ENCODE measurements around the gene CAMK1D. TPM values are rescaled to one million over a fixed set of nuclear protein-coding genes. Genes with fewer than 3 reads are reported as not detected.

Gene CAMK1D
- total RNA-seq, 6 experiments from 2014 or later, result 0.34 to 1.4 (median 0.43) TPM

DNA sequence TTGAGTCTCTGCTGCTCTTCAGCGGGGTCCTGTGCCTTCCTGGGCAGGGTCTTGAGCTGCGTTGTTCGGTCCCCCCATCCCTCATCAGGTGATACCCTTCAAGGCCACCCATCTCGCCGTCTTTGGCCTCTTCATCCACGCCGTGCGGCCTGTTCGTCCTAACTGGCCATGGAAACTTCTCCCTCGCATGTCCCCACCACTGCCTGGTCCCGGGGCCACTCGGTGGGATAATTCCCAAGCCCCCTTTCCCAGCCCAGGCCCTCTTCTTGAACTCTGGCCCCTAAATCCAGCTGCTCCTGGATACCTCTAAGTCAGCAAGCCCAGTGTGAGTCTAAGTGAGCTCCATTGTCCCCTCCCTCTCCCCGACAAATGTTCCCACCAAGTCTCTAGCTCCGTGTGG lies 74.5 kb downstream of the CAMK1D start:
- H3K27ac Mint-ChIP-seq, result no peak overlapping the region
- H3K9me3 Mint-ChIP-seq, result no peaks in the 10 kb centered on the region
- peaks cover 35% of the 10 kb centered on the region for H3K27me3 Mint-ChIP-seq (ENCODE audit: insufficient read depth)
- H3K4me1 Mint-ChIP-seq (ENCODE audit: low read depth), result peaks cover 13% of the 10 kb centered on the region
- H3K4me3 Mint-ChIP-seq, result no peak overlapping the region
- TF ChIP-seq, protein P1, sequence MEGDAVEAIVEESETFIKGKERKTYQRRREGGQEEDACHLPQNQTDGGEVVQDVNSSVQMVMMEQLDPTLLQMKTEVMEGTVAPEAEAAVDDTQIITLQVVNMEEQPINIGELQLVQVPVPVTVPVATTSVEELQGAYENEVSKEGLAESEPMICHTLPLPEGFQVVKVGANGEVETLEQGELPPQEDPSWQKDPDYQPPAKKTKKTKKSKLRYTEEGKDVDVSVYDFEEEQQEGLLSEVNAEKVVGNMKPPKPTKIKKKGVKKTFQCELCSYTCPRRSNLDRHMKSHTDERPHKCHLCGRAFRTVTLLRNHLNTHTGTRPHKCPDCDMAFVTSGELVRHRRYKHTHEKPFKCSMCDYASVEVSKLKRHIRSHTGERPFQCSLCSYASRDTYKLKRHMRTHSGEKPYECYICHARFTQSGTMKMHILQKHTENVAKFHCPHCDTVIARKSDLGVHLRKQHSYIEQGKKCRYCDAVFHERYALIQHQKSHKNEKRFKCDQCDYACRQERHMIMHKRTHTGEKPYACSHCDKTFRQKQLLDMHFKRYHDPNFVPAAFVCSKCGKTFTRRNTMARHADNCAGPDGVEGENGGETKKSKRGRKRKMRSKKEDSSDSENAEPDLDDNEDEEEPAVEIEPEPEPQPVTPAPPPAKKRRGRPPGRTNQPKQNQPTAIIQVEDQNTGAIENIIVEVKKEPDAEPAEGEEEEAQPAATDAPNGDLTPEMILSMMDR (IDR thresholded peaks at IDR 0.05), result no peak
- no peaks in the 10 kb centered on the region for H3K36me3 Mint-ChIP-seq (ENCODE audit: low read depth)
- DNase-seq, result no peak

DNA sequence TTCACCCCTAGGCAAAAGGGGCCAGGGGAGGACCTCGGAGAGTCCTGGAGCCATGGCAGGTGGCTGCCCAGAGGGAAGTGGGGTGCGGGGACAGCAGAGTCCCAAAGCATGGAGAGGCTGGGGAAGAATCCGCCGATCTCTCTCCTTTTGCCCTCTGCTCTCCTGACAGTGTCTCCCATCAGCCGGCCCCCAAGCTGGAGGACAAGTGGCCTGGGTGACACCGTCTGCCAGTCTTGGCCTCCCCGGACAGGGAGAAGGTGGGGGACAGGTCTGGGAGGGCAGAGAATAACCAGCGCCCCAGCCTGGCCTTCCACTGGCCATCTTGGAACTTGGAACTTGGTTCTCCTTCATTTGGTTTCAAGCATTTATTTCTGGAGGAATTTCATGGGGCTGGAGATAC lies 77.9 kb downstream of the CAMK1D start:
- no peaks in the 10 kb centered on the region for H3K4me1 Mint-ChIP-seq (ENCODE audit: low read depth)
- no peaks in the 10 kb centered on the region for H3K9me3 Mint-ChIP-seq
- H3K4me3 Mint-ChIP-seq, result no peak overlapping the region

DNA sequence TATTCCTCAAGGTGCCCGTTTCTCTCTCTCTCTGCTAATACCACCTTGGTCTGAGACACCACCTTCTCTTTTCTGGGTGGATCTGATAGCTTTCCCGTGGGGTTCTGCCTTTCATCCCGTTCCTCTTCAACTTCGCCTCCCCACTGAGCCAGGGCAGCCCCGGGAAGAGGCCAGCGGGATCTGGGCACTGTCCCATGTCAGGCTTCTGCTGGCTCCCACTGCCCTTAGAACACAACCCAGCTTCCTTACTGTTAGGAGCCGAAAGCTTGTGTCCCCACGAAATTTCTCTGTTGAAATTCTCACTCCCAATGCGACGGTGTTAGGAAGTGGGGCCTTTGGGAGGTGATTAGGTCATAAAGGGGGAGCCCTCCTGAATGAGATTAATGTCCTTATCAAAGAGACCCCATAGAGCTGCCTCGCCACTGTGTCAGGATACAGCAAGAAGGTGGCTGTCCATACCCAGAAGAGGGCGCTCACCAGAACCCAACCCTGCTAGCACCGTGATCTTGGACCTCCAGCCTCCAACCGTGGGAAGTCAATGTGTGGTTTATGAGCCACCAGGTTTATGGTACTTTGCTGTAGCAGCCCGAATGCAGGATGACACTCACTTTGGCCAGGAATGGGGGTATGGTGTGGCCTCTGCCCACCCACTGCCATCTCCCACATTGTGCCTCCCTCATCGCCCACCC lies 79.2 kb downstream of the CAMK1D start:
- Mint-ChIP-seq H3K9me3 (no peaks in the 10 kb centered on the region), H3K36me3 (ENCODE audit: low read depth) (no peaks in the 10 kb centered on the region), H3K27me3 (ENCODE audit: insufficient read depth) (peaks cover 51% of the 10 kb centered on the region), H3K4me1 (ENCODE audit: low read depth) (no peaks in the 10 kb centered on the region), H3K4me3 (no peak overlapping the region), H3K27ac (no peak overlapping the region)
- no peak for DNase-seq
- TF ChIP-seq, protein P1 (IDR thresholded peaks at IDR 0.05), result no peak

More for the DNA sequence above, 77.9 kb downstream of the CAMK1D start:
- TF ChIP-seq, protein P1 (IDR thresholded peaks at IDR 0.05), result no peak
- no peak for DNase-seq
- Mint-ChIP-seq H3K27ac (no peak overlapping the region), H3K36me3 (ENCODE audit: low read depth) (no peaks in the 10 kb centered on the region), H3K27me3 (ENCODE audit: insufficient read depth) (peaks cover 54% of the 10 kb centered on the region)

DNA sequence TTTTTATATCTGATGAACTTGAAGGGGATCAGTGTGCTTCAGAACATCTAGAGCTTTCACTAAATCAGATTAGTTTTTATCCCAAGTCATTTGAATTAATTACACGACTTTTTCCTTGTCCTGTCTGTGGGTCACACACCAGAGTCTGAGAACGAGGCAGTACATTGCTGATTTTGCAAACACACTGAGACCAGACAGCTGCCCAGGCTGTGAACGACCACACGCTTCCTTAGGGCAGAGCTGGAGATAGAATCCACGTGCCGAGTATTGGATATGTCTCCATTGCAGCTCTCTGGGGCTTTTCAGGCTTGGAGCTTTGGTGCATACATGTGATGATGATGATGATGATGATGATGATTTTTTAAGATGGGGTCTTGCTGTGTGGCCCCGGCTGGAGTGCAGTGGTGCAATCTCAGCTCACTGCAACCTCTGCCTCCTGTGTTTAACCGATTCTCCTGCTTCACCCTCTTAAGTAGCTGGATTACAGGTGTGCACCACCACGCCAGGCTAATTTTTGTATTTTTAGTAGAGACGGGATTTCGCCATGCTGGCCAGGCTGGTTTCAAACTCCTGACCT lies 81.1 kb downstream of the CAMK1D start:
- H3K36me3 Mint-ChIP-seq (ENCODE audit: low read depth), result no peaks in the 10 kb centered on the region
- H3K27ac Mint-ChIP-seq, result no peak overlapping the region
- peaks cover 47% of the 10 kb centered on the region for H3K27me3 Mint-ChIP-seq (ENCODE audit: insufficient read depth)
- no peak overlapping the region for H3K4me3 Mint-ChIP-seq
- DNase-seq, result no peak
- H3K9me3 Mint-ChIP-seq, result no peaks in the 10 kb centered on the region
- no peaks in the 10 kb centered on the region for H3K4me1 Mint-ChIP-seq (ENCODE audit: low read depth)
- TF ChIP-seq, protein P1 (IDR thresholded peaks at IDR 0.05), result no peak

DNA sequence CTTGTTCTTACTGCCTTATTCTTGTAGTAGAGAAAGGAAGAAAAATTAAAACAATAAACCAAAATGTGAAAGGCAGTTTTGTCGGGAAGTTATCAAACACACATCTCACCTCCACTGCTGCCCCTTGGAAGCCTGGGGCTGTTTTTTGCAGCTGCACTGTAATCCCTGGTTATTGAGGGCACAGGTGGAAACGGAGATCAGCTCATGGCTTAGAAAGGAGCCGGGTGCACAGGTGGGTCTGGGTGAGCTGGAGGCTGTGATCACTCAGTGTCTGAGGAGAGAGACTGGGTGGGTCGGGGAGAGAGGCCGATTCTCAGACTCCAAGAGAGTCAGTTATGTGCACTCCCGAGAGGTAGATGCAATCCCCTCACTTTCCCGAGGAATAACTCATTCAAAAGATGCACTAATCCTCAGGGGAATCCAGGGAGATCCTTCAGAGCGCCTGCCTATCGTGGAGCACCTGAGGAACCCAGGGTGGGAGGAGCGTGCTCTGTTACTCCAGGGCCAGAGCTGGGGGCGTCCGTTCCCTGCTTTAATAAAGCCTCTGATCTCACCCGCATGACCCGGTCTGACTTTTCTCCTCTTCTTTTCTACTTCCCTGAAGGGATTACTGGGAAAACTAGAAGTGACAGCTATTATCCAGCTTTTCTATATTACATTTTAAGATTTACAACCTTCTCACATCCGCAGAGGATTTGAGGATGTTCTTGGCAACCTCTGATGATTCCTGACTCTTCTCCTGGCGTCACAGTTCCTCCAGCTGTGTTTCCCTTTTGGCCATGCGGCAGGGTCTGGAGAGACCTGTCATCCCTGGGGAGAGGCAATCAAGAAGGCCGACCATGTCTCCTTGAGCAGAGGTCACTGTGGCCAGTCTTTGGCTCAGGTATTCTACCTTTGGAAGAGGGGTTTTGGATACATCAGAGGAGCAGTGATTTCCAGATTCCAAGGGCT lies 82.1 kb downstream of the CAMK1D start:
- no peaks in the 10 kb centered on the region for H3K36me3 Mint-ChIP-seq (ENCODE audit: low read depth)
- H3K4me1 Mint-ChIP-seq (ENCODE audit: low read depth), result no peaks in the 10 kb centered on the region
- H3K27me3 Mint-ChIP-seq (ENCODE audit: insufficient read depth), result peaks cover 50% of the 10 kb centered on the region
- no peak overlapping the region for H3K27ac Mint-ChIP-seq
- TF ChIP-seq, protein P1 (IDR thresholded peaks at IDR 0.05), result no peak
- DNase-seq, result no peak
- no peaks in the 10 kb centered on the region for H3K9me3 Mint-ChIP-seq
- H3K4me3 Mint-ChIP-seq, result no peak overlapping the region
